Stimulated activated CD8-positive, alpha-beta memory T cell treated with anti-CD3 and anti-CD28 coated beads, Interleukin-4, amount 100 ng/mL, for 4 hours (primary cell): Measurements from ENCODE around the gene ZNF275.
"Not testable (repeated sequence)": the region's sequence is repeated elsewhere in the genome, so short reads cannot be mapped to it uniquely, and the experiment has no call there.

ENCODE experiments used
- DNase-seq, 2 donors: peaks; one replicate each; pipeline ENCODE4 v3.0.0-alpha.2; 2020; ENCODE audit warnings: low read depth in 2 of 2, low spot score in 1 of 2

Gene ZNF275

GRCh38 chrX:153386097-153386496, 52.1 kb downstream of the ZNF275 start:
- DNase-seq: no peak

GRCh38 chrX:153387345-153387744, 53.4 kb downstream of the ZNF275 start:
- DNase-seq: no peak

- DNase-seq: no peak
Observed at GRCh38 chrX:153387987-153388721, 54.2 kb downstream of the ZNF275 start.

GRCh38 chrX:153388722-153389459, 54.9 kb downstream of the ZNF275 start:
- DNase-seq: no peak

- not testable (repeated sequence) for DNase-seq
Observed at GRCh38 chrX:153389460-153389768, 55.5 kb downstream of the ZNF275 start.

- no peak for DNase-seq
Observed at GRCh38 chrX:153392642-153393321, 58.8 kb downstream of the ZNF275 start.

- no peak for DNase-seq
Observed at GRCh38 chrX:153394612-153395011, 60.7 kb downstream of the ZNF275 start.

GRCh38 chrX:153395613-153396319, 61.8 kb downstream of the ZNF275 start:
- no peak for DNase-seq

GRCh38 chrX:153396320-153397195, 62.6 kb downstream of the ZNF275 start:
- DNase-seq: no peak

- no peak for DNase-seq
Observed at GRCh38 chrX:153397256-153397960, 63.5 kb downstream of the ZNF275 start.

GRCh38 chrX:153398275-153398960, 64.5 kb downstream of the ZNF275 start:
- no peak for DNase-seq

GRCh38 chrX:153400146-153401132, 66.5 kb downstream of the ZNF275 start:
- DNase-seq: no peak

- no peak for DNase-seq
Observed at GRCh38 chrX:153401133-153401764, 67.3 kb downstream of the ZNF275 start, which contains the start of gene PNMA6E. PNMA6E (minus strand) TSS chrX:153401350; CDS start chrX:153398849, 2,501 bp downstream.
